Measurements from ENCODE around the gene WFDC5. TPM values are rescaled to one million over a fixed set of nuclear protein-coding genes. Genes with fewer than 3 reads are reported as not detected.
A peak's percentile ranks its signal among the peaks of the same experiment; 100 is the strongest.

Gene WFDC5
- total RNA-seq, 1 donor from 2014 or later: not detected

DNA sequence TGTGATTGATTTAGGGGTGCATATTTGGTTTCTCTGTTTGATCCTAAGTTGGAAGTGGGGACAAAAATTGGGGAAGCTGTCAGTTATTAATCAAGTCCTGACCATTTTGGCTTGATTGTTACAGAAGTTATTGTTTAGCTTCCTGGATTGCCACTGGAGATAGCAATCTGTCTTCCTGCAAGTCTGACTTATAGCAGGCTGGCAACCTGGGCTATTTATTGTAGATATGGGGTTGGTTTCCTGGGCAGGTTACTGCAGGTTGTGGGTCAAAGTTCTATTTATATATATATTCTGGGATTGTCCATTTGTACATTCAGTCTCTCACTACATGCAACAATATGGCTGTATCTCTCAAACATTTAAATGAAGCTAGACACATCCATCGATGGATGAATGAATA lies 31.8 kb downstream of the WFDC5 start:
- Histone ChIP-seq H3K36me3 (peaks cover 37% of the 10 kb centered on the region), H3K4me3 (no peak overlapping the region), H3K27ac (replicated peaks) (no peak overlapping the region), H3K4me1 (no peaks in the 10 kb centered on the region), H3K27me3 (ENCODE audit: low read depth) (no peaks in the 10 kb centered on the region), H3K9me3 (replicated peaks) (peaks cover 17% of the 10 kb centered on the region)
- no peak for DNase-seq
- intact Hi-C loops (cut with micrococcal nuclease): no loop called here
- TF ChIP-seq, protein P1, sequence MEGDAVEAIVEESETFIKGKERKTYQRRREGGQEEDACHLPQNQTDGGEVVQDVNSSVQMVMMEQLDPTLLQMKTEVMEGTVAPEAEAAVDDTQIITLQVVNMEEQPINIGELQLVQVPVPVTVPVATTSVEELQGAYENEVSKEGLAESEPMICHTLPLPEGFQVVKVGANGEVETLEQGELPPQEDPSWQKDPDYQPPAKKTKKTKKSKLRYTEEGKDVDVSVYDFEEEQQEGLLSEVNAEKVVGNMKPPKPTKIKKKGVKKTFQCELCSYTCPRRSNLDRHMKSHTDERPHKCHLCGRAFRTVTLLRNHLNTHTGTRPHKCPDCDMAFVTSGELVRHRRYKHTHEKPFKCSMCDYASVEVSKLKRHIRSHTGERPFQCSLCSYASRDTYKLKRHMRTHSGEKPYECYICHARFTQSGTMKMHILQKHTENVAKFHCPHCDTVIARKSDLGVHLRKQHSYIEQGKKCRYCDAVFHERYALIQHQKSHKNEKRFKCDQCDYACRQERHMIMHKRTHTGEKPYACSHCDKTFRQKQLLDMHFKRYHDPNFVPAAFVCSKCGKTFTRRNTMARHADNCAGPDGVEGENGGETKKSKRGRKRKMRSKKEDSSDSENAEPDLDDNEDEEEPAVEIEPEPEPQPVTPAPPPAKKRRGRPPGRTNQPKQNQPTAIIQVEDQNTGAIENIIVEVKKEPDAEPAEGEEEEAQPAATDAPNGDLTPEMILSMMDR (IDR thresholded peaks at IDR 0.05; ENCODE audit: borderline replicate concordance): no peak

DNA sequence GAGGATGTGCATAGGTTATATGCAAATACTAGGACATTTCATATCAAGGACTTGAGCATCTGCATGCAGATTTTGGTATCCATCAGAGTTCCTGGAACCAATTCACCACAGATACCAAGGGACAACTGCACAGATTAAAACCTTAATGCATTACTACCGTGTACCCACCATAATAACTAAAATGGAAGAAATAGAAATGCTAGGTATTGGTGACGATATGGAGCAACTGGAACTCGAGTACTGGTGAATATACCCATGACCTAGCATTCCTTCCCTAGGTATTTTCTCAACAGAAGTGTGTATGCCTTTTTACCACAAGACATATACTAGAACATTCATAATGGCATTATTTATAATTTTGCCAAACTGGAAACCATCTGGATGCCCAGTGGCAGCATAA lies 32.5 kb downstream of the WFDC5 start:
- no peaks in the 10 kb centered on the region for H3K27me3 ChIP-seq (ENCODE audit: low read depth)
- no peak overlapping the region for H3K4me3 ChIP-seq
- no peak overlapping the region for H3K27ac ChIP-seq (replicated peaks)
- DNase-seq: no peak
- no peaks in the 10 kb centered on the region for H3K4me1 ChIP-seq
- peaks cover 17% of the 10 kb centered on the region for H3K9me3 ChIP-seq (replicated peaks)
- H3K36me3 ChIP-seq: peaks cover 43% of the 10 kb centered on the region
- intact Hi-C loops (cut with micrococcal nuclease): no loop called here
- TF ChIP-seq, protein P1 (IDR thresholded peaks at IDR 0.05; ENCODE audit: borderline replicate concordance): no peak

DNA sequence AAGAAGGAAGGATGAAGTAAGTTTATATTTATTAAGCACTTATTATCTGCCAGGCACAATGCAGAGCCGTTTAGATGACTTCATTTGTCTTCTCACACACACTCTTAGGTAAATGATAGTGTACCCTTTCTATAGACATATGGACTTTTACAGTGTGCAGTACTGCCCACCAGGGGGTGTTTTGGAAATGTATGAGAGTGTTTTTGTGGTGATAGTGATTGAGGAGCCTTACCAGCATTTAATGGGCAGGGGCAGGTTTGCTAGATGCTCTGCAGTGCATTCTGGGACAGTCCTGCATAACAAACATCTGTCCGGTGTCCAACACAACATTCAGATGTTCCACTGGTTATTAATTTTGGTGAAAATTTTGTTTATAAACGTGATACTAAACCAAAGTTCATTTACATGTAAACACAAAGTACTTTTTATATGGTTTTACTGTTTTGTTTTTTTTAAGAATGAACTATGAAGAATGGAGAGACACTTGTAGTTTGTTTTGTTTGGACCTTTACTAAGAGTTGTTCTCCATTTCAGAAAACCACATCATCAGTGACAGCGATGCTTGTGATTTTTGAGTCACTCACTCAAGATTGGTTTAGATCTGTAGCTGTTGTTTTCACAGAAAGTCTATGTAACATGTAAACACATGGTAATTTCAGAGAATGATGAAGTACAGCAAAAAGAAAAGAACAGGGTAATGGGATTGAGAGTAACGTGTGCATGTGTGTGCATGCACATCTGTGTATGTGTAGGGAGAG lies 33.9 kb downstream of the WFDC5 start:
- Histone ChIP-seq H3K36me3 (peaks cover 56% of the 10 kb centered on the region), H3K9me3 (replicated peaks) (peaks cover 17% of the 10 kb centered on the region), H3K4me3 (no peak overlapping the region), H3K27ac (replicated peaks) (no peak overlapping the region), H3K27me3 (ENCODE audit: low read depth) (no peaks in the 10 kb centered on the region), H3K4me1 (no peaks in the 10 kb centered on the region)
- intact Hi-C loops (cut with micrococcal nuclease): no loop called here
- TF ChIP-seq, protein P1 (IDR thresholded peaks at IDR 0.05; ENCODE audit: borderline replicate concordance): peak; percentile 24
- DNase-seq: no peak

DNA sequence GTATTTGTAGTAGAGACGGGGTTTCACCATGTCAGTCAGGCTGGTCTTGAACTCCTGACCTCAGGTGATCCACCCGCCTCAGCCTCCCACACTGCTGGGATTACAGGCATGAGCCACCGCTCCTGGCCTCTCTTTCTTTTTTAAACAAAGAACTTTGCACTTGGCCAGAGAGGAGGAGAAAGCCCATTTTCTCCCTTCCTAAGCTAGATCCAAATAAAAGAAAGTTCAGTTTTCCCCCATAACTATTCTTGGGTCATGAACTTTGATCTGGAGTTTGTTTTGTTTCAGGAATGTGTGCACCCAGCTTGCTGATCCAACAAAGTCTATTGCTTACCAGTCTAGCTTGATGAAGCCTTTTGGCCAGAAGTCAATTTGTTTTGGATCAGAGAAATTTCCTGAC lies 37.4 kb downstream of the WFDC5 start:
- Histone ChIP-seq H3K4me1 (no peaks in the 10 kb centered on the region), H3K36me3 (peaks cover 69% of the 10 kb centered on the region), H3K4me3 (no peak overlapping the region), H3K27me3 (ENCODE audit: low read depth) (no peaks in the 10 kb centered on the region), H3K9me3 (replicated peaks) (peaks cover 10% of the 10 kb centered on the region), H3K27ac (replicated peaks) (no peak overlapping the region)
- TF ChIP-seq, protein P1 (IDR thresholded peaks at IDR 0.05; ENCODE audit: borderline replicate concordance): no peak
- DNase-seq: no peak
- intact Hi-C loops (cut with micrococcal nuclease): no loop called here

DNA sequence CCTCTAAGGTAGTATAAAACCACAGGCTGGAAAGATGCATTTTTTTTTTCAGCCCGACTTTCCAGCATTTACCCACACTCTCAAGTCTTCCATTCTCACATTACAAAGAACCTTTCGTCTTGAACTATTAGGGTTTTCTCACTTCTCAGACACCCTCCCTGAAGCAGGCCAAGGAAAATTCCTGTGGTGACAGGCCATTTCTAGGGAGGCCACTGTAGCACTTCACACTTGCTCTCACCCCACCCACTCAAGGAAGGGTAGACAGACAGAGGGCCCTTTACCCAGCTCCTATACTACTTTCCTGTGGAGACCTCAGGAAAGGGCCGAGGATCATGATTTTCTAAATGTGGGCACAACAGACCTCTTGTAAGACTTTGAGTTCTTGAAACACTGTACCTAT lies 41.8 kb downstream of the WFDC5 start:
- Histone ChIP-seq H3K4me1 (no peaks in the 10 kb centered on the region), H3K27me3 (ENCODE audit: low read depth) (no peaks in the 10 kb centered on the region), H3K9me3 (replicated peaks) (no peaks in the 10 kb centered on the region), H3K27ac (replicated peaks) (no peak overlapping the region), H3K4me3 (no peak overlapping the region), H3K36me3 (peaks cover 39% of the 10 kb centered on the region)
- DNase-seq: no peak
- TF ChIP-seq, protein P1 (IDR thresholded peaks at IDR 0.05; ENCODE audit: borderline replicate concordance): no peak
- intact Hi-C loops (cut with micrococcal nuclease): no loop called here
